Measurements from ENCODE around the gene RASGRF2.

The RASGRF2 gene

GRCh38 chr5:81188962-81189361 lies 228.8 kb downstream of the RASGRF2 start:
- Histone ChIP-seq H3K4me1 (ENCODE audit: control insufficient read depth, insufficient read depth, low read length, poor library complexity, severe bottlenecking) (no peaks in the 10 kb centered on the region), H3K36me3 (ENCODE audit: control insufficient read depth, insufficient read depth, low read length) (peaks cover 13% of the 10 kb centered on the region), H3K27me3 (replicated peaks; ENCODE audit: control insufficient read depth, insufficient read depth, low read length, poor library complexity, severe bottlenecking) (no peaks in the 10 kb centered on the region), H3K4me3 (ENCODE audit: insufficient read depth, low read depth, low read length, poor library complexity, severe bottlenecking) (no peak overlapping the region), H3K9me3 (ENCODE audit: control insufficient read depth, low read length) (no peaks in the 10 kb centered on the region), H3K27ac (ENCODE audit: insufficient read depth, low read length, poor library complexity, severe bottlenecking) (no peak overlapping the region)
- DNase-seq: no peak

GRCh38 chr5:81189875-81190498 lies 229.8 kb downstream of the RASGRF2 start:
- Histone ChIP-seq H3K4me1 (ENCODE audit: control insufficient read depth, insufficient read depth, low read length, poor library complexity, severe bottlenecking) (no peaks in the 10 kb centered on the region), H3K27me3 (replicated peaks; ENCODE audit: control insufficient read depth, insufficient read depth, low read length, poor library complexity, severe bottlenecking) (no peaks in the 10 kb centered on the region), H3K9me3 (ENCODE audit: control insufficient read depth, low read length) (no peaks in the 10 kb centered on the region), H3K27ac (ENCODE audit: insufficient read depth, low read length, poor library complexity, severe bottlenecking) (no peak overlapping the region), H3K36me3 (ENCODE audit: control insufficient read depth, insufficient read depth, low read length) (peaks cover 8% of the 10 kb centered on the region), H3K4me3 (ENCODE audit: insufficient read depth, low read depth, low read length, poor library complexity, severe bottlenecking) (no peak overlapping the region)
- DNase-seq: no peak

GRCh38 chr5:81191726-81192372 lies 231.7 kb downstream of the RASGRF2 start:
- DNase-seq: no peak
- Histone ChIP-seq H3K9me3 (ENCODE audit: control insufficient read depth, low read length) (no peaks in the 10 kb centered on the region), H3K27me3 (replicated peaks; ENCODE audit: control insufficient read depth, insufficient read depth, low read length, poor library complexity, severe bottlenecking) (no peaks in the 10 kb centered on the region), H3K36me3 (ENCODE audit: control insufficient read depth, insufficient read depth, low read length) (no peaks in the 10 kb centered on the region), H3K4me3 (ENCODE audit: insufficient read depth, low read depth, low read length, poor library complexity, severe bottlenecking) (no peak overlapping the region), H3K27ac (ENCODE audit: insufficient read depth, low read length, poor library complexity, severe bottlenecking) (no peak overlapping the region), H3K4me1 (ENCODE audit: control insufficient read depth, insufficient read depth, low read length, poor library complexity, severe bottlenecking) (no peaks in the 10 kb centered on the region)

GRCh38 chr5:81192373-81192750 lies 232.2 kb downstream of the RASGRF2 start:
- H3K27ac ChIP-seq (ENCODE audit: insufficient read depth, low read length, poor library complexity, severe bottlenecking): no peak overlapping the region

GRCh38 chr5:81194633-81195334 lies 234.6 kb downstream of the RASGRF2 start:
- Histone ChIP-seq H3K4me1 (ENCODE audit: control insufficient read depth, insufficient read depth, low read length, poor library complexity, severe bottlenecking) (no peaks in the 10 kb centered on the region), H3K27me3 (replicated peaks; ENCODE audit: control insufficient read depth, insufficient read depth, low read length, poor library complexity, severe bottlenecking) (no peaks in the 10 kb centered on the region), H3K9me3 (ENCODE audit: control insufficient read depth, low read length) (no peaks in the 10 kb centered on the region), H3K4me3 (ENCODE audit: insufficient read depth, low read depth, low read length, poor library complexity, severe bottlenecking) (no peak overlapping the region), H3K27ac (ENCODE audit: insufficient read depth, low read length, poor library complexity, severe bottlenecking) (no peak overlapping the region), H3K36me3 (ENCODE audit: control insufficient read depth, insufficient read depth, low read length) (no peaks in the 10 kb centered on the region)
- peak; percentile 48 to 65 (median 54) for DNase-seq

More at GRCh38 chr5:81192373-81192750, 232.2 kb downstream of the RASGRF2 start:
- Histone ChIP-seq H3K4me1 (ENCODE audit: control insufficient read depth, insufficient read depth, low read length, poor library complexity, severe bottlenecking) (no peaks in the 10 kb centered on the region), H3K9me3 (ENCODE audit: control insufficient read depth, low read length) (no peaks in the 10 kb centered on the region), H3K4me3 (ENCODE audit: insufficient read depth, low read depth, low read length, poor library complexity, severe bottlenecking) (no peak overlapping the region), H3K36me3 (ENCODE audit: control insufficient read depth, insufficient read depth, low read length) (no peaks in the 10 kb centered on the region), H3K27me3 (replicated peaks; ENCODE audit: control insufficient read depth, insufficient read depth, low read length, poor library complexity, severe bottlenecking) (no peaks in the 10 kb centered on the region)
- DNase-seq: no peak

- Histone ChIP-seq H3K4me1 (ENCODE audit: control insufficient read depth, insufficient read depth, low read length, poor library complexity, severe bottlenecking) (no peaks in the 10 kb centered on the region), H3K9me3 (ENCODE audit: control insufficient read depth, low read length) (no peaks in the 10 kb centered on the region), H3K36me3 (ENCODE audit: control insufficient read depth, insufficient read depth, low read length) (no peaks in the 10 kb centered on the region), H3K27me3 (replicated peaks; ENCODE audit: control insufficient read depth, insufficient read depth, low read length, poor library complexity, severe bottlenecking) (no peaks in the 10 kb centered on the region), H3K4me3 (ENCODE audit: insufficient read depth, low read depth, low read length, poor library complexity, severe bottlenecking) (no peak overlapping the region), H3K27ac (ENCODE audit: insufficient read depth, low read length, poor library complexity, severe bottlenecking) (no peak overlapping the region)
- DNase-seq: no peak
These were observed 235.3 kb downstream of the RASGRF2 start for GRCh38 chr5:81195335-81195929.

GRCh38 chr5:81202655-81203054 lies 242.5 kb downstream of the RASGRF2 start:
- Histone ChIP-seq H3K4me1 (ENCODE audit: control insufficient read depth, insufficient read depth, low read length, poor library complexity, severe bottlenecking) (no peaks in the 10 kb centered on the region), H3K9me3 (ENCODE audit: control insufficient read depth, low read length) (no peaks in the 10 kb centered on the region), H3K27me3 (replicated peaks; ENCODE audit: control insufficient read depth, insufficient read depth, low read length, poor library complexity, severe bottlenecking) (no peaks in the 10 kb centered on the region), H3K27ac (ENCODE audit: insufficient read depth, low read length, poor library complexity, severe bottlenecking) (no peak overlapping the region), H3K36me3 (ENCODE audit: control insufficient read depth, insufficient read depth, low read length) (peaks cover 35% of the 10 kb centered on the region), H3K4me3 (ENCODE audit: insufficient read depth, low read depth, low read length, poor library complexity, severe bottlenecking) (no peak overlapping the region)
- DNase-seq: no peak

GRCh38 chr5:81203729-81204128 lies 243.6 kb downstream of the RASGRF2 start:
- Histone ChIP-seq H3K27ac (ENCODE audit: insufficient read depth, low read length, poor library complexity, severe bottlenecking) (no peak overlapping the region), H3K9me3 (ENCODE audit: control insufficient read depth, low read length) (no peaks in the 10 kb centered on the region), H3K27me3 (replicated peaks; ENCODE audit: control insufficient read depth, insufficient read depth, low read length, poor library complexity, severe bottlenecking) (no peaks in the 10 kb centered on the region), H3K4me1 (ENCODE audit: control insufficient read depth, insufficient read depth, low read length, poor library complexity, severe bottlenecking) (no peaks in the 10 kb centered on the region), H3K4me3 (ENCODE audit: insufficient read depth, low read depth, low read length, poor library complexity, severe bottlenecking) (no peak overlapping the region), H3K36me3 (ENCODE audit: control insufficient read depth, insufficient read depth, low read length) (peaks cover 39% of the 10 kb centered on the region)
- no peak for DNase-seq

- Histone ChIP-seq H3K36me3 (ENCODE audit: control insufficient read depth, insufficient read depth, low read length) (peaks cover 43% of the 10 kb centered on the region), H3K4me3 (ENCODE audit: insufficient read depth, low read depth, low read length, poor library complexity, severe bottlenecking) (no peak overlapping the region), H3K4me1 (ENCODE audit: control insufficient read depth, insufficient read depth, low read length, poor library complexity, severe bottlenecking) (no peaks in the 10 kb centered on the region), H3K27ac (ENCODE audit: insufficient read depth, low read length, poor library complexity, severe bottlenecking) (no peak overlapping the region), H3K9me3 (ENCODE audit: control insufficient read depth, low read length) (no peaks in the 10 kb centered on the region), H3K27me3 (replicated peaks; ENCODE audit: control insufficient read depth, insufficient read depth, low read length, poor library complexity, severe bottlenecking) (no peaks in the 10 kb centered on the region)
- DNase-seq: no peak
These were observed 244.0 kb downstream of the RASGRF2 start for GRCh38 chr5:81204205-81204604.

- H3K4me1 ChIP-seq (ENCODE audit: control insufficient read depth, insufficient read depth, low read length, poor library complexity, severe bottlenecking): no peaks in the 10 kb centered on the region
- H3K27ac ChIP-seq (ENCODE audit: insufficient read depth, low read length, poor library complexity, severe bottlenecking): no peak overlapping the region
- no peak for DNase-seq
- no peaks in the 10 kb centered on the region for H3K27me3 ChIP-seq (replicated peaks; ENCODE audit: control insufficient read depth, insufficient read depth, low read length, poor library complexity, severe bottlenecking)
- H3K36me3 ChIP-seq (ENCODE audit: control insufficient read depth, insufficient read depth, low read length): peaks cover 50% of the 10 kb centered on the region
- no peaks in the 10 kb centered on the region for H3K9me3 ChIP-seq (ENCODE audit: control insufficient read depth, low read length)
- no peak overlapping the region for H3K4me3 ChIP-seq (ENCODE audit: insufficient read depth, low read depth, low read length, poor library complexity, severe bottlenecking)
These were observed 244.9 kb downstream of the RASGRF2 start for GRCh38 chr5:81205058-81205457.

Data from effector memory CD4-positive, alpha-beta T cell (primary cell).